ENCODE measurements around the gene SERPINA5. TPM values are rescaled to one million over a fixed set of nuclear protein-coding genes. Genes with fewer than 3 reads are reported as not detected.

The SERPINA5 gene
- total and polyA plus RNA-seq, 2 of the 13 experiments (the other 11 are each of a cell fraction or from before 2014, with no cell fraction given) = 449 to 498 TPM

- intact Hi-C loops (cut with micrococcal nuclease; ENCODE audit: unreplicated experiment) = loop anchor here (5.0 kb wide), 1 partner anchor 36 kb away; no protein-coding TSS in a partner anchor
- peak overlapping the region; percentile 52 to 63 (median 57) for H3K4me3 ChIP-seq (replicated peaks in 1 of 3; ENCODE audit: insufficient read depth in 1 of 3, low read depth in 2 of 3, low read length in 3 of 3)
- TF ChIP-seq ZNF788 (CRISPR knock-in tag; IDR thresholded peaks at IDR 0.05; ENCODE audit: borderline replicate concordance) = 0 out of 2 replicates have a peak, but pooled peaks have one; percentile 25
- no peak for TF ChIP-seq CBX1 (IDR thresholded peaks at IDR 0.05; ENCODE audit: low read depth)
- TF ChIP-seq HOXA3 (CRISPR knock-in tag; IDR thresholded peaks at IDR 0.05) = 0 out of 2 replicates have a peak, but pooled peaks have one; percentile 22
- no peak for TF ChIP-seq EEA1 (CRISPR knock-in tag; IDR thresholded peaks at IDR 0.05; ENCODE audit: borderline replicate concordance)
- no peak for TF ChIP-seq MEF2D (CRISPR knock-in tag; IDR thresholded peaks at IDR 0.05)
- TF ChIP-seq PPARG (CRISPR knock-in tag; conservative IDR thresholded peaks at IDR 0.05) = no peak
- 0 out of 2 replicates have a peak, but pooled peaks have one; percentile 2 for TF ChIP-seq PHF20 (CRISPR knock-in tag; IDR thresholded peaks at IDR 0.05)
- no peak for TF ChIP-seq ZNF629 (CRISPR knock-in tag; conservative IDR thresholded peaks at IDR 0.05)
- TF ChIP-seq ZNF160 (CRISPR knock-in tag; IDR thresholded peaks at IDR 0.05) = no peak
- 0 out of 2 replicates have a peak, but pooled peaks have one; percentile 4 for TF ChIP-seq KAT7 (CRISPR knock-in tag; IDR thresholded peaks at IDR 0.05; ENCODE audit: borderline replicate concordance)
- no peak for TF ChIP-seq ZFP37 (CRISPR knock-in tag; IDR thresholded peaks at IDR 0.05; ENCODE audit: borderline replicate concordance)
- POLR2A ChIA-PET = interaction anchor here (0.7 to 4.6 kb wide), 17 partner anchors 9 to 92 kb away, joined by 3 to 51 read pairs (median 4); partner anchors contain the start of genes SERPINA3 and SERPINA5
- peaks cover 3% of the 10 kb centered on the region for H3K79me2 ChIP-seq (ENCODE audit: insufficient read depth, low read length)
- TSS peak; percentile 74 for BruUV-seq (replicated peaks)
- in situ Hi-C loops (cut with HindIII; ENCODE audit: extremely low pct_ligation_motif_present, low pct_unique_long_range_greater_than_20kb) = no loop called here
- H3K36me3 ChIP-seq (replicated peaks in 1 of 2; ENCODE audit: control insufficient read depth in 1 of 2, insufficient read depth in 2 of 2, low read length in 2 of 2) = no peaks in the 10 kb centered on the region
- peak; percentile 32 for ATAC-seq
- WGBS (ENCODE audit: low lambda C conversion rate) = 35% methylated on average over 6 of the region's 7 CpGs
- no peaks in the 10 kb centered on the region for H3K27me3 ChIP-seq (ENCODE audit: control insufficient read depth in 1 of 2, insufficient read depth in 2 of 2, low read length in 2 of 2)
- CTCF ChIA-PET (ENCODE audit: low intra/inter-chr PET ratio, low total read pairs) = no interaction called here
- no peaks in the 10 kb centered on the region for H4K20me1 ChIP-seq (ENCODE audit: insufficient read depth, low read length)
- H3K4me2 ChIP-seq (ENCODE audit: low read depth, low read length) = peak overlapping the region; percentile 79
- FAIRE-seq = no peak
- H3K27ac ChIP-seq (ENCODE audit: extremely low read length, insufficient read depth, low read length) = peak overlapping the region; percentile 53
- H3K9ac ChIP-seq (ENCODE audit: insufficient read depth, low read depth, low read length) = peak overlapping the region; percentile 70
- H2AFZ ChIP-seq (ENCODE audit: low read length) = peak overlapping the region; percentile 43
- peaks cover 70% of the 10 kb centered on the region for H3K4me1 ChIP-seq (ENCODE audit: insufficient read depth, low read length)
- H3K9me3 ChIP-seq (ENCODE audit: low read length) = peaks cover 9% of the 10 kb centered on the region; the same call in 1 of the 2 replicates
- no peak for DNase-seq (ENCODE audit: low spot score)
Observed at GRCh38 chr14:94561656-94562010, 19.6 kb upstream of the SERPINA5 start.
